Ovary (tissue), 3 donors: ENCODE results near the gene PRKCH.

Experiments used
- CTCF ChIP-seq, 3 donors: fragments of 450-650 bp in 2 of 3; fragments of 200-600 bp in 1 of 3; IDR thresholded peaks; one replicate each; pipeline versions ENCODE4 v1.5.1 to v1.8.0; 2016 to 2022; ENCODE audit warnings: antibody characterized with exemption in 3 of 3, mild to moderate bottlenecking in 1 of 3
- POLR2A ChIP-seq: fragments of 450-650 bp; IDR thresholded peaks from one replicate; pipeline ENCODE4 v1.6.1; 2017; ENCODE audit warnings: antibody characterized with exemption, mild to moderate bottlenecking, moderate library complexity
- donor health status: DM: no; HTN: no; CAD: no.

DNA sequence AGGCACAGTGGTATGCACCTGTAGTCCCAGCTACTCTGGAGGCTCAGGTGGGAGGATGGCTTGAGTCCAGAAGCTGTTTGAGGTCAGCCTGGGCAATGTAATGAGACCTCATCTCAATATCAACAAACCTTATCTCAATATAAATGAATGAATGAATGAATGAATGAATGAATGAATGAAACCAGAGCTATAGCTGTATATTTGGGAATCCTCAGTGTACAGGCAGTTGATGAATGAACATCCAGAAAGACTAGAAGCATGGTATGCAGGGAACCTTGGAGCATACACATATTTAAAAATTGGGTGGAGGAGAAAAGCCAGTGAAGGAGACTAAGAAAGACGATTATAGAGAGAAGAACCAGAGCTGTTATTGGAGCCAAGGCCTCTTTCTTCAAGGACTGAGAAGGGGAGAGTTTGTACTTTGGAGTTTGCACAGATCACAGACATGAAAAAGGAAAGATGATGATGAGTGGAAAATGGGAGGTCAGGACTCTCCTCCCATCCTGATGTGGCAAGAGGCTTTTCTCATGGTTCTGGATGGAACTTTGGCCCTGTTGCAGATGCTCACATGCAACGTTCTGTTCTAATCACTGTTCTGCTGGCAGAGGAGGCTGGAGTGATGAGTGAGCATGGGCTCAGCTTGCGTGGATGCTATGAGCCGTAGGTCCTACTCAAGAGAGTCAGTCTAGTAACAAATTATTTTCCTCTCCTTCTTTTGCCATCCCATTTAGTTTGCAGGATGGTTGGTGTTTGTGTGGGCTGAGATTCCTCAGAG, 114.4 kb downstream of the PRKCH start:
- TF ChIP-seq CTCF (IDR thresholded peaks at IDR 0.05) (no peak), POLR2A (no peak)
